SK-N-SH treated with all-trans-retinoic acid at 6 μM for 48 hours (cell line): ENCODE results near the gene METTL6.

ENCODE experiments used
- ATAC-seq: fragments of 200-7000 bp; cut with Tn5 transposase; 3 replicates; pipeline ENCODE4 v1.9.1; 2020; ENCODE audit warnings: mild to moderate bottlenecking, moderate library complexity
- ARNTL ChIP-seq: fragments of 450-650 bp; formaldehyde crosslinking; IDR thresholded peaks from 2 replicates; pipeline ENCODE4 v1.5.0; 2020; ENCODE audit warnings: low read depth, mild to moderate bottlenecking, moderate library complexity, borderline replicate concordance
- BACH2 ChIP-seq: fragments of 250-450 bp; sonication (Bioruptor Pico); IDR thresholded peaks from 2 replicates; pipeline ENCODE4 v1.9.0; 2021; ENCODE audit warnings: mild to moderate bottlenecking, borderline replicate concordance
- CSDC2 ChIP-seq: fragments of 250-450 bp; sonication (Bioruptor Pico); IDR thresholded peaks from 2 replicates; pipeline ENCODE4 v1.5.0; 2020; ENCODE audit warnings: mild to moderate bottlenecking, moderate library complexity
- ESRRG ChIP-seq: fragments of 250-450 bp; sonication (Bioruptor Pico); IDR thresholded peaks from 2 replicates; pipeline ENCODE4 v1.6.1; 2021; ENCODE audit warnings: mild to moderate bottlenecking
- GLIS3 ChIP-seq: fragments of 250-450 bp; sonication (Bioruptor Pico); IDR thresholded peaks from 2 replicates; pipeline ENCODE4 v1.5.0; 2020; ENCODE audit warnings: mild to moderate bottlenecking, moderate library complexity
- ISL1 ChIP-seq: fragments of 250-450 bp; sonication (Bioruptor Pico); IDR thresholded peaks from 2 replicates; pipeline ENCODE4 v2.1.2; 2022; ENCODE audit warnings: mild to moderate bottlenecking, moderate library complexity
- OSR1 ChIP-seq: fragments of 250-450 bp; sonication (Bioruptor Pico); IDR thresholded peaks from 2 replicates; pipeline ENCODE4 v1.8.0; 2022; ENCODE audit warnings: moderate library complexity, mild to moderate bottlenecking, inconsistent platforms
- PPARA ChIP-seq: fragments of 250-450 bp; sonication (Bioruptor Pico); IDR thresholded peaks from 2 replicates; pipeline ENCODE4 v1.5.0; 2020; ENCODE audit warnings: mild to moderate bottlenecking, borderline replicate concordance
- RARB ChIP-seq: fragments of 250-450 bp; sonication (Bioruptor Pico); IDR thresholded peaks from 2 replicates; pipeline ENCODE4 v1.8.0; 2021; ENCODE audit warnings: mild to moderate bottlenecking, moderate library complexity
- SNAI2 ChIP-seq: fragments of 250-450 bp; sonication (Bioruptor Pico); IDR thresholded peaks from 2 replicates; pipeline ENCODE4 v1.5.0; 2020; ENCODE audit warnings: mild to moderate bottlenecking, moderate library complexity
- TCF4 ChIP-seq: fragments of 250-450 bp; sonication (Bioruptor Pico); IDR thresholded peaks from 2 replicates; pipeline ENCODE4 v1.8.0; 2021; ENCODE audit warnings: mild to moderate bottlenecking, moderate library complexity, borderline replicate concordance
- TOX ChIP-seq: fragments of 250-450 bp; sonication (Bioruptor Pico); IDR thresholded peaks from 2 replicates; pipeline ENCODE4 v1.8.0; 2021; ENCODE audit warnings: mild to moderate bottlenecking, moderate library complexity, borderline replicate concordance
- ZC3H10 ChIP-seq: fragments of 250-450 bp; sonication (Bioruptor Pico); IDR thresholded peaks from 2 replicates; pipeline ENCODE4 v1.5.1; 2021; ENCODE audit warnings: mild to moderate bottlenecking, moderate library complexity
- ZFP30 ChIP-seq: fragments of 450-650 bp; formaldehyde crosslinking; IDR thresholded peaks from 2 replicates; pipeline ENCODE4 v1.5.0; 2022; ENCODE audit warnings: mild to moderate bottlenecking, moderate library complexity
- ZNF565 ChIP-seq: fragments of 450-650 bp; formaldehyde crosslinking; conservative IDR thresholded peaks from 2 replicates; pipeline ENCODE4 v1.5.0; 2020; ENCODE audit warnings: low read depth, mild to moderate bottlenecking, moderate library complexity
- ZNF70 ChIP-seq: fragments of 450-650 bp; formaldehyde crosslinking; IDR thresholded peaks from 2 replicates; pipeline ENCODE4 v1.5.0; 2020; ENCODE audit warnings: mild to moderate bottlenecking, moderate library complexity
- ZNF8 ChIP-seq: fragments of 450-650 bp; formaldehyde crosslinking; IDR thresholded peaks from 2 replicates; pipeline ENCODE4 v1.5.0; 2020; ENCODE audit warnings: mild to moderate bottlenecking, moderate library complexity
- TF ChIP-seq, protein P1 (sequence below): fragments of 250-450 bp; sonication (Bioruptor Pico); IDR thresholded peaks from 2 replicates; pipeline ENCODE4 v1.5.1; 2021; ENCODE audit warnings: mild to moderate bottlenecking, moderate library complexity
- TF ChIP-seq, protein P2 (sequence below): fragments of 250-450 bp; sonication (Bioruptor Pico); IDR thresholded peaks from 2 replicates; pipeline ENCODE4 v1.5.0; 2020; ENCODE audit warnings: mild to moderate bottlenecking, moderate library complexity
- TF ChIP-seq, protein P3 (sequence below): fragments of 250-450 bp; sonication (Bioruptor Pico); IDR thresholded peaks from 2 replicates; pipeline ENCODE4 v1.8.0; 2021; ENCODE audit warnings: low read depth, mild to moderate bottlenecking, moderate library complexity, borderline replicate concordance
- TF ChIP-seq, protein P4 (sequence below): fragments of 250-450 bp; sonication (Bioruptor Pico); IDR thresholded peaks from 2 replicates; pipeline ENCODE4 v1.8.0; 2020; ENCODE audit warnings: mild to moderate bottlenecking, moderate library complexity, borderline replicate concordance

The METTL6 gene

DNA sequence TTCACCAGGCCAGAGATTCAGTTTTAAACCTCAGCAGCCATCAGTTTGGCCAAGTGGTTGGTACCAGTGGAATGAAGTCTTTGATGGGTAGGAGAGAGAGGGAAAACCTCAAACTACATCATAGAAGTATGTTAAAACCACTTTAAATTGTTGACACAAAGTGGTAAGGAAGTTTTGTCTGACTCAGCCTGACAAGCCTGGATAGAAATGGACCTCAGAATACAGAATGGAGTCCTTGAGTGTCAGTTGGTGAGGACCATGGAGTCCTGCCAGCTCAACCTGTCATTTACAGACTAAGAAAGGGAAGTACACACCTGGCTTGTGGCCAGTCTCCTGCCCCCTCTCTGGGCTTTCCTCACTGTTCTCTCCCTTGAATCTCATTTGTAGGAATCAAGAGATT lies 12.1 kb upstream of the METTL6 start:
- TF ChIP-seq, protein P1, sequence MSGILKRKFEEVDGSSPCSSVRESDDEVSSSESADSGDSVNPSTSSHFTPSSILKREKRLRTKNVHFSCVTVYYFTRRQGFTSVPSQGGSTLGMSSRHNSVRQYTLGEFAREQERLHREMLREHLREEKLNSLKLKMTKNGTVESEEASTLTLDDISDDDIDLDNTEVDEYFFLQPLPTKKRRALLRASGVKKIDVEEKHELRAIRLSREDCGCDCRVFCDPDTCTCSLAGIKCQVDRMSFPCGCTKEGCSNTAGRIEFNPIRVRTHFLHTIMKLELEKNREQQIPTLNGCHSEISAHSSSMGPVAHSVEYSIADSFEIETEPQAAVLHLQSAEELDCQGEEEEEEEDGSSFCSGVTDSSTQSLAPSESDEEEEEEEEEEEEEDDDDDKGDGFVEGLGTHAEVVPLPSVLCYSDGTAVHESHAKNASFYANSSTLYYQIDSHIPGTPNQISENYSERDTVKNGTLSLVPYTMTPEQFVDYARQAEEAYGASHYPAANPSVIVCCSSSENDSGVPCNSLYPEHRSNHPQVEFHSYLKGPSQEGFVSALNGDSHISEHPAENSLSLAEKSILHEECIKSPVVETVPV (CRISPR knock-in tag) = no peak
- no peak for TF ChIP-seq TCF4
- TF ChIP-seq ESRRG (CRISPR knock-in tag) = no peak
- TF ChIP-seq, protein P2, sequence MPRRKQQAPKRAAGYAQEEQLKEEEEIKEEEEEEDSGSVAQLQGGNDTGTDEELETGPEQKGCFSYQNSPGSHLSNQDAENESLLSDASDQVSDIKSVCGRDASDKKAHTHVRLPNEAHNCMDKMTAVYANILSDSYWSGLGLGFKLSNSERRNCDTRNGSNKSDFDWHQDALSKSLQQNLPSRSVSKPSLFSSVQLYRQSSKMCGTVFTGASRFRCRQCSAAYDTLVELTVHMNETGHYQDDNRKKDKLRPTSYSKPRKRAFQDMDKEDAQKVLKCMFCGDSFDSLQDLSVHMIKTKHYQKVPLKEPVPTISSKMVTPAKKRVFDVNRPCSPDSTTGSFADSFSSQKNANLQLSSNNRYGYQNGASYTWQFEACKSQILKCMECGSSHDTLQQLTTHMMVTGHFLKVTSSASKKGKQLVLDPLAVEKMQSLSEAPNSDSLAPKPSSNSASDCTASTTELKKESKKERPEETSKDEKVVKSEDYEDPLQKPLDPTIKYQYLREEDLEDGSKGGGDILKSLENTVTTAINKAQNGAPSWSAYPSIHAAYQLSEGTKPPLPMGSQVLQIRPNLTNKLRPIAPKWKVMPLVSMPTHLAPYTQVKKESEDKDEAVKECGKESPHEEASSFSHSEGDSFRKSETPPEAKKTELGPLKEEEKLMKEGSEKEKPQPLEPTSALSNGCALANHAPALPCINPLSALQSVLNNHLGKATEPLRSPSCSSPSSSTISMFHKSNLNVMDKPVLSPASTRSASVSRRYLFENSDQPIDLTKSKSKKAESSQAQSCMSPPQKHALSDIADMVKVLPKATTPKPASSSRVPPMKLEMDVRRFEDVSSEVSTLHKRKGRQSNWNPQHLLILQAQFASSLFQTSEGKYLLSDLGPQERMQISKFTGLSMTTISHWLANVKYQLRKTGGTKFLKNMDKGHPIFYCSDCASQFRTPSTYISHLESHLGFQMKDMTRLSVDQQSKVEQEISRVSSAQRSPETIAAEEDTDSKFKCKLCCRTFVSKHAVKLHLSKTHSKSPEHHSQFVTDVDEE (CRISPR knock-in tag) = no peak
- TF ChIP-seq ZNF8 (CRISPR knock-in tag) = no peak
- TF ChIP-seq ARNTL = no peak
- no peak for ATAC-seq

DNA sequence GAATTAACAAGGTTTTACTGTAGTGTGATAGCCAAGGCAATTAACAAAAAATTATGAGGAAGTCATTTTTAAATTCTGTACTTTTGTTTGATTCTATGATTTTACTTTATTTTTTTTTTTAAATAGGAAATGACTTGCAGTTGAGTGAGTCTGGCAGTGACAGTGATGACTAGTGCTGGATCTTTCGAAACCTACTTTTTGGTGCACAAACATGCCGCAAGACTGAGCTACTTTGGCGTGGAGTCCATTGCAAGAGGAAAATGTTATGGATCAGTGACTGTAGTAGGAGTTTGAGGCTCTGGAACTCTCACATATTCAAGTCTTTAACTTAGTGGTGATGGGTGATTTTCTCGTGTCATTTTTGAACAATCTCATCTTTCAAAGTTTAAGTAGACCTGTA lies 11.6 kb upstream of the METTL6 start:
- ATAC-seq = no peak
- TF ChIP-seq, protein P2 (CRISPR knock-in tag) = no peak
- TF ChIP-seq TCF4 (no peak), TOX (CRISPR knock-in tag) (no peak), GLIS3 (CRISPR knock-in tag) (no peak)
- TF ChIP-seq, protein P1 (CRISPR knock-in tag) = no peak

DNA sequence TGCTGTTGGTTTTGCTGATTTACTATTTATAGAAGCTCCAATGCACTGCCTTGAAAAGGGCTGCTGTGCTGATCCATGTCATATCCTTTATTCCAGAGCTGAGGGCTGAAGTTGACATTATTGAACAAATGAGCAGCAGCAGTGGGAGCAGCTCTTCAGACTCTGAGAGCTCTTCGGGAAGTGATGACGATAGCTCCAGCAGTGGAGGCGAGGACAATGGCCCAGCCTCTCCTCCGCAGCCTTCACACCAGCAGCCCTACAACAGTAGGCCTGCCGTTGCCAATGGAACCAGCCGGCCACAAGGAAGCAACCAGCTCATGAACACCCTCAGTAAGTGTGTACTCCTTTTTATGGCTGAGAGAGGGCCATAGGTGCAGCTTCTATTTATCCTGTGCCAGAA lies 8.9 kb upstream of the METTL6 start:
- ATAC-seq = no peak
- TF ChIP-seq CSDC2 (no peak), ESRRG (CRISPR knock-in tag) (no peak), ZNF565 (CRISPR knock-in tag) (no peak), ISL1 (CRISPR knock-in tag) (no peak), PPARA (CRISPR knock-in tag) (no peak), ZNF70 (CRISPR knock-in tag) (no peak), RARB (CRISPR knock-in tag) (no peak), TCF4 (no peak), TOX (CRISPR knock-in tag) (no peak), BACH2 (CRISPR knock-in tag) (no peak), GLIS3 (CRISPR knock-in tag) (no peak), OSR1 (CRISPR knock-in tag) (no peak), SNAI2 (CRISPR knock-in tag) (no peak), ZC3H10 (CRISPR knock-in tag) (no peak), ZFP30 (CRISPR knock-in tag) (no peak)
- TF ChIP-seq, protein P1 (CRISPR knock-in tag) = no peak
- TF ChIP-seq, protein P2 (CRISPR knock-in tag) = no peak
- TF ChIP-seq, protein P3, sequence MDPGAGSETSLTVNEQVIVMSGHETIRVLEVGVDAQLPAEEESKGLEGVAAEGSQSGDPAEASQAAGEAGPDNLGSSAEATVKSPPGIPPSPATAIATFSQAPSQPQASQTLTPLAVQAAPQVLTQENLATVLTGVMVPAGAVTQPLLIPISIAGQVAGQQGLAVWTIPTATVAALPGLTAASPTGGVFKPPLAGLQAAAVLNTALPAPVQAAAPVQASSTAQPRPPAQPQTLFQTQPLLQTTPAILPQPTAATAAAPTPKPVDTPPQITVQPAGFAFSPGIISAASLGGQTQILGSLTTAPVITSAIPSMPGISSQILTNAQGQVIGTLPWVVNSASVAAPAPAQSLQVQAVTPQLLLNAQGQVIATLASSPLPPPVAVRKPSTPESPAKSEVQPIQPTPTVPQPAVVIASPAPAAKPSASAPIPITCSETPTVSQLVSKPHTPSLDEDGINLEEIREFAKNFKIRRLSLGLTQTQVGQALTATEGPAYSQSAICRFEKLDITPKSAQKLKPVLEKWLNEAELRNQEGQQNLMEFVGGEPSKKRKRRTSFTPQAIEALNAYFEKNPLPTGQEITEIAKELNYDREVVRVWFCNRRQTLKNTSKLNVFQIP = no peak
- TF ChIP-seq, protein P4, sequence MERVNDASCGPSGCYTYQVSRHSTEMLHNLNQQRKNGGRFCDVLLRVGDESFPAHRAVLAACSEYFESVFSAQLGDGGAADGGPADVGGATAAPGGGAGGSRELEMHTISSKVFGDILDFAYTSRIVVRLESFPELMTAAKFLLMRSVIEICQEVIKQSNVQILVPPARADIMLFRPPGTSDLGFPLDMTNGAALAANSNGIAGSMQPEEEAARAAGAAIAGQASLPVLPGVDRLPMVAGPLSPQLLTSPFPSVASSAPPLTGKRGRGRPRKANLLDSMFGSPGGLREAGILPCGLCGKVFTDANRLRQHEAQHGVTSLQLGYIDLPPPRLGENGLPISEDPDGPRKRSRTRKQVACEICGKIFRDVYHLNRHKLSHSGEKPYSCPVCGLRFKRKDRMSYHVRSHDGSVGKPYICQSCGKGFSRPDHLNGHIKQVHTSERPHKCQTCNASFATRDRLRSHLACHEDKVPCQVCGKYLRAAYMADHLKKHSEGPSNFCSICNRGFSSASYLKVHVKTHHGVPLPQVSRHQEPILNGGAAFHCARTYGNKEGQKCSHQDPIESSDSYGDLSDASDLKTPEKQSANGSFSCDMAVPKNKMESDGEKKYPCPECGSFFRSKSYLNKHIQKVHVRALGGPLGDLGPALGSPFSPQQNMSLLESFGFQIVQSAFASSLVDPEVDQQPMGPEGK (CRISPR knock-in tag) = no peak
